HFF-Myc (cell line): ENCODE data around the gene MED1.
"Not testable (repeated sequence)": the region's sequence is repeated elsewhere in the genome, so short reads cannot be mapped to it uniquely, and the experiment has no call there.

ENCODE experiments used
- DNase-seq: peaks from one replicate; pipeline ENCODE4 v3.0.0-alpha.2; 2011; ENCODE audit warnings: low read depth; ENCODE audit errors: extremely low read depth
- H3K4me3 ChIP-seq: replicated peaks from 2 replicates; pipeline ENCODE4 v1.5.1; 2011; ENCODE audit warnings: low read depth, mild to moderate bottlenecking, control low read depth, low read length
- CTCF ChIP-seq: IDR thresholded peaks from 2 replicates; pipeline ENCODE4 v1.5.1; 2012; ENCODE audit warnings: mild to moderate bottlenecking, low read depth, low read length, control low read depth; ENCODE audit errors: missing control alignments

Gene MED1

DNA sequence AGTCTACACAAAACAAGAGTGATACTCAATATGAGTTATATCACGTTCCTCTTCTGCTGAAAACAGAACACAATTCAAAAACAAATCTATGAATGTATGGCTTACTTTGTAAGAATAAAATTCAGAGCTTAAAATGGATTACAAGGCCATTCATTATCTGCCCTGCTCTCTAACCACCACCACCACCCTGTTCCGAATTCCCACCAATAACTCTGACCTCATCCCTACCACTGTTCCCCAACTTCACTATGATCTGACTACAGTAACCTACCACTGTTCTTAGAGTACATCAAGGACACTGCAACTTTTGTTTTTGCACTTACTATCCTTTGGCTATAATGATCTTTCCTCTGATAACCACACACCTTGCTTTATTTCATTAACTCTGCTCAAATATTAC, 70.9 kb downstream of the MED1 start:
- no peak for DNase-seq
- no peak overlapping the region for H3K4me3 ChIP-seq
- TF ChIP-seq CTCF, result no peak

DNA sequence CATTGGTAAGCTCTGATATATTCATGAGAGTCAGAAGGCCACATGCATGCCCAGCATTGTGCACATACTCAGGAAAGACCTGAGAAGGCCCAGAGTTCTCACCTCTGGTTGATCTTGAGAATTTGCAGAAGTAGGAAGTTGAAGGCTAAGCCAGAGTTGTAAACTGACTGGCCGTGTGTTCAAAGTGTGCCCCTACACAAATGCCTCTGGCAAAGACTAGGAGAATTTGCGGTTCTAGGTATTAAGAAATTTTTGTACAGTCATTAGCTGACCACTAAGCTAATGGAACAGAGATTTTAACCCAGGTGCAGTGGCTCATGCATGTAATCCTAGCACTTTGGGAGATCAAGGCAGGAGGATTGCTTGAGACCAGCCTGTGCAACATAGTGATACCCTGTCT, 74.6 kb downstream of the MED1 start:
- H3K4me3 ChIP-seq, result no peak overlapping the region
- TF ChIP-seq CTCF, result no peak
- no peak for DNase-seq

- DNase-seq, result not testable (repeated sequence)
Observed at GRCh38 chr17:39367805-39368204, 83.3 kb downstream of the MED1 start.

GRCh38 chr17:39365872-39366271, 85.2 kb downstream of the MED1 start:
- DNase-seq, result no peak
- TF ChIP-seq CTCF, result no peak
- H3K4me3 ChIP-seq, result peak overlapping the region; percentile 28

More at GRCh38 chr17:39367805-39368204, 83.3 kb downstream of the MED1 start:
- H3K4me3 ChIP-seq, result not testable (repeated sequence)

DNA sequence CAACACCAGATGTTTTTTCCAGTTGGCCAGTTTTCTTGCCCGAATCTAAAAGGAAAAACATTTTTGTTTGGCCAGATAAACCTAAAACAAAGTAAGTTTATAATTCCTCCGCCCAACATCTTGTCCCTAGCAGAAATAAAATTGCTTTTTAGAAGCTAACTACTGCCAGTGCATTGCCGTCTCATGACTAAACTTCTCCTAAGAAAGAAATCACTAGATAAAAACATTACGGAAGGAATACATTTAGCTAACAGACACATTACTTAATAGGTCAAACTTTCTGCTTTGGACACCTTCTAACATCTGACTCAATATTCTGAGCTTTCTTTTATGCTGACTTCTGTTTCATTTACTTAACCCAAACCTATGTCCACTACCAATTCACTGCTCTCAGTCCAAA, 85.8 kb downstream of the MED1 start:
- no peak for TF ChIP-seq CTCF
- H3K4me3 ChIP-seq, result peak overlapping the region; percentile 28
- peak; percentile 24 for DNase-seq

DNA sequence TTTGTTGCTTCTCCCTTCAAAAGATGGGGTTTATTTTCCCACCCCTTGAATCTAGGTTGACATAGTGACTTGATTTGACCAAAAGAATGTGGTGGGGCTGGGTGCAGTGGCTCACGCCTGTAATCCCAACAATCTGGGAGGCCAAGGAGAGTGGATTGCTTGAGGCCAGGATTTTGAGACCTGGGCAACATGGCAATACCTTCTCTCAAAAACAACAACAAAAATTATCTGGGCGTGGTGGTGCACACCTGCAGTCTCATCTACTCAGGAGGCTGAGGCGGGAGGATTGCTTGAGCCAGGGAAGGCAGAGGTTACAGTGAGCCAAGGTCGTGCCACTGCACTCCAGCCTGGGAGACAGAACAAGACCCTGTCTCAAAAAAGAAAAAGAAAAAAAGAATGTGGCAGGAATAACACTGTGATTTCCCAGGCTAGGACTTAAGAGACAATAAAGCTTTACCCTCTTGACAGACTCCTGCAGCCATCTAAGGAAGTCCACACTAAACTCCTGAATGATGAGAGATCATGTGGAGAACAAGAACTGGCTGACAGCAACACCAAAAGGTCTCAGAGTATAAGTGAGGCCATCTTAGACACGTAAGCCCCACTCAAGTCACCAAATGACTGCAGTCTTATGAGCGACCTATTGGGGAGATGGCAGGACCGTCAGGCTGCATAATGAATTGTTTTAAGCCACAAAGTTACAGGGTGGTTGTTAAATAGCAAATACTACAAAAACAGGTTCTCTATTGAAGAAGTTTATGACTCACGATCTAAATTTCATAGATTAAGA, 86.6 kb downstream of the MED1 start:
- no peak overlapping the region for H3K4me3 ChIP-seq
- TF ChIP-seq CTCF, result no peak

GRCh38 chr17:39361064-39361463, 90.0 kb downstream of the MED1 start:
- TF ChIP-seq CTCF, result no peak
- no peak overlapping the region for H3K4me3 ChIP-seq
- no peak for DNase-seq

More for the DNA sequence above, 86.6 kb downstream of the MED1 start:
- no peak for DNase-seq
